Measurements from ENCODE around the gene LEMD2. TPM values are rescaled to one million over a fixed set of nuclear protein-coding genes. Genes with fewer than 3 reads are reported as not detected.

LEMD2 gene
- total RNA-seq, 5 donors from 2014 or later (not counting 1 experiment from before 2014, with no cell fraction given): 115 to 125 (median 118) TPM

- CTCF ChIA-PET: no interaction called here
Measured at GRCh38 chr6:33813246-33813904, 24.4 kb upstream of the LEMD2 start.

GRCh38 chr6:33812669-33813068 is 23.7 kb upstream of the LEMD2 start:
- H3K27ac ChIP-seq (ENCODE audit: low read length): no peak overlapping the region
- WGBS (ENCODE audit: insufficient coverage): 45% methylated on average over 4 of the region's 11 CpGs
- H3K4me1 ChIP-seq (ENCODE audit: control insufficient read depth in 1 of 2, extremely low read depth in 1 of 2, insufficient read depth in 2 of 2, low read length in 2 of 2): peaks cover 3 to 8% of the 10 kb centered on the region in 2 experiments
- H3K27ac Mint-ChIP-seq: no peak overlapping the region
- H3K27me3 ChIP-seq (replicated peaks in 1 of 2; ENCODE audit: control insufficient read depth in 2 of 2, extremely low read depth in 1 of 2, insufficient read depth in 2 of 2, low read length in 1 of 2): peaks cover 4 to 72% of the 10 kb centered on the region in 2 experiments
- ATAC-seq (replicated peaks in 1 of 4) (no peak), DNase-seq (peak in 23 of 35 experiments; percentile 2 to 51 (median 17))
- no peaks in the 10 kb centered on the region for H3K36me3 ChIP-seq (ENCODE audit: control insufficient read depth in 2 of 2, extremely low read depth in 1 of 2, insufficient read depth in 1 of 2, low read length in 1 of 2)
- H3K36me3 Mint-ChIP-seq: no peaks in the 10 kb centered on the region
- CTCF ChIA-PET: no interaction called here
- POLR2A ChIA-PET: no interaction called here
- H3K4me3 ChIP-seq (ENCODE audit: control insufficient read depth in 1 of 2, extremely low read depth in 1 of 2, low read length in 1 of 2): no peak overlapping the region
- H3K4me3 Mint-ChIP-seq: no peak overlapping the region
- no peaks in the 10 kb centered on the region for H3K9me3 Mint-ChIP-seq
- H3K4me1 Mint-ChIP-seq: peaks cover 11 to 16% (median 15%) of the 10 kb centered on the region in 3 donors
- no peaks in the 10 kb centered on the region for H3K9me3 ChIP-seq
- H3K27me3 Mint-ChIP-seq: peaks cover 48 to 67% of the 10 kb centered on the region in 2 donors

More at GRCh38 chr6:33813246-33813904, 24.4 kb upstream of the LEMD2 start:
- H3K4me3 Mint-ChIP-seq: no peak overlapping the region
- peaks cover 2 to 67% of the 10 kb centered on the region in 2 experiments for H3K27me3 ChIP-seq (replicated peaks in 1 of 2; ENCODE audit: control insufficient read depth in 2 of 2, extremely low read depth in 1 of 2, insufficient read depth in 2 of 2, low read length in 1 of 2)
- no peaks in the 10 kb centered on the region for H3K9me3 ChIP-seq
- H3K9me3 Mint-ChIP-seq: no peaks in the 10 kb centered on the region
- no peaks in the 10 kb centered on the region for H3K36me3 ChIP-seq (ENCODE audit: control insufficient read depth in 2 of 2, extremely low read depth in 1 of 2, insufficient read depth in 1 of 2, low read length in 1 of 2)
- POLR2A ChIA-PET: no interaction called here
- peaks cover 0 to 1% of the 10 kb centered on the region in 2 experiments for H3K4me1 ChIP-seq (ENCODE audit: control insufficient read depth in 1 of 2, extremely low read depth in 1 of 2, insufficient read depth in 2 of 2, low read length in 2 of 2)
- DNase-seq: no peak
- H3K27me3 Mint-ChIP-seq: peaks cover 41 to 60% of the 10 kb centered on the region in 2 donors
- ATAC-seq (replicated peaks in 1 of 4): no peak
- H3K4me1 Mint-ChIP-seq: peaks cover 4 to 9% (median 8%) of the 10 kb centered on the region in 3 donors
- H3K4me3 ChIP-seq (ENCODE audit: control insufficient read depth in 1 of 2, extremely low read depth in 1 of 2, low read length in 1 of 2): no peak overlapping the region
- no peaks in the 10 kb centered on the region for H3K36me3 Mint-ChIP-seq
- no peak overlapping the region for H3K27ac ChIP-seq (ENCODE audit: low read length)
- no peak overlapping the region for H3K27ac Mint-ChIP-seq
- 74% methylated on average over 13 of the region's 16 CpGs for WGBS (ENCODE audit: insufficient coverage)

GRCh38 chr6:33809594-33809993 is 20.7 kb upstream of the LEMD2 start:
- CTCF ChIA-PET: no interaction called here
- no peak for ATAC-seq (replicated peaks in 1 of 4)
- peaks cover 43 to 58% of the 10 kb centered on the region in 2 donors for H3K27me3 Mint-ChIP-seq
- 80% methylated on average over 1 of the region's 2 CpGs for WGBS (ENCODE audit: insufficient coverage)
- no peaks in the 10 kb centered on the region for H3K9me3 ChIP-seq
- DNase-seq: no peak
- H3K36me3 Mint-ChIP-seq: no peaks in the 10 kb centered on the region
- H3K4me3 Mint-ChIP-seq: no peak overlapping the region
- peaks cover 4 to 61% of the 10 kb centered on the region in 2 experiments for H3K27me3 ChIP-seq (replicated peaks in 1 of 2; ENCODE audit: control insufficient read depth in 2 of 2, extremely low read depth in 1 of 2, insufficient read depth in 2 of 2, low read length in 1 of 2)
- no peaks in the 10 kb centered on the region for H3K36me3 ChIP-seq (ENCODE audit: control insufficient read depth in 2 of 2, extremely low read depth in 1 of 2, insufficient read depth in 1 of 2, low read length in 1 of 2)
- H3K4me1 ChIP-seq (ENCODE audit: control insufficient read depth in 1 of 2, extremely low read depth in 1 of 2, insufficient read depth in 2 of 2, low read length in 2 of 2): peaks cover 3 to 14% of the 10 kb centered on the region in 2 experiments
- peaks cover 19 to 27% (median 20%) of the 10 kb centered on the region in 3 donors for H3K4me1 Mint-ChIP-seq
- no peak overlapping the region for H3K27ac ChIP-seq (ENCODE audit: low read length)
- H3K27ac Mint-ChIP-seq: no peak overlapping the region
- POLR2A ChIA-PET: interaction anchor here in 1 of 2 donors (0.5 kb wide), 1 partner anchor 113 kb away, joined by 6 read pairs; no protein-coding TSS in a partner anchor
- H3K4me3 ChIP-seq (ENCODE audit: control insufficient read depth in 1 of 2, extremely low read depth in 1 of 2, low read length in 1 of 2): no peak overlapping the region
- H3K9me3 Mint-ChIP-seq: no peaks in the 10 kb centered on the region

GRCh38 chr6:33808641-33809180 is 19.8 kb upstream of the LEMD2 start:
- Histone ChIP-seq H3K27ac (ENCODE audit: low read length) (no peak overlapping the region), H3K27me3 (replicated peaks in 1 of 2; ENCODE audit: control insufficient read depth in 2 of 2, extremely low read depth in 1 of 2, insufficient read depth in 2 of 2, low read length in 1 of 2) (peaks cover 4 to 61% of the 10 kb centered on the region in 2 experiments), H3K4me3 (ENCODE audit: control insufficient read depth in 1 of 2, extremely low read depth in 1 of 2, low read length in 1 of 2) (no peak overlapping the region), H3K36me3 (ENCODE audit: control insufficient read depth in 2 of 2, extremely low read depth in 1 of 2, insufficient read depth in 1 of 2, low read length in 1 of 2) (no peaks in the 10 kb centered on the region), H3K9me3 (no peaks in the 10 kb centered on the region), H3K4me1 (ENCODE audit: control insufficient read depth in 1 of 2, extremely low read depth in 1 of 2, insufficient read depth in 2 of 2, low read length in 2 of 2) (peaks cover 3 to 14% of the 10 kb centered on the region in 2 experiments)
- H3K36me3 Mint-ChIP-seq: no peaks in the 10 kb centered on the region
- H3K4me1 Mint-ChIP-seq: peaks cover 19 to 27% (median 20%) of the 10 kb centered on the region in 3 donors
- H3K9me3 Mint-ChIP-seq: no peaks in the 10 kb centered on the region
- H3K4me3 Mint-ChIP-seq: no peak overlapping the region
- CTCF ChIA-PET: no interaction called here
- POLR2A ChIA-PET: no interaction called here
- peaks cover 43 to 52% of the 10 kb centered on the region in 2 donors for H3K27me3 Mint-ChIP-seq
- H3K27ac Mint-ChIP-seq: no peak overlapping the region
- no peak for ATAC-seq (replicated peaks in 1 of 4)
- no peak for DNase-seq
- 100% methylated on average over 1 of the region's 8 CpGs for WGBS (ENCODE audit: insufficient coverage)

- H3K27me3 ChIP-seq (replicated peaks in 1 of 2; ENCODE audit: control insufficient read depth in 2 of 2, extremely low read depth in 1 of 2, insufficient read depth in 2 of 2, low read length in 1 of 2): peaks cover 4 to 58% of the 10 kb centered on the region in 2 experiments
- no peaks in the 10 kb centered on the region for H3K36me3 ChIP-seq (ENCODE audit: control insufficient read depth in 2 of 2, extremely low read depth in 1 of 2, insufficient read depth in 1 of 2, low read length in 1 of 2)
- CTCF ChIA-PET: interaction anchor here in 1 of 2 donors (0.6 kb wide), 1 partner anchor 90 kb away, joined by 8 read pairs; no protein-coding TSS in a partner anchor
- no peak for DNase-seq
- ATAC-seq (replicated peaks in 1 of 4): no peak
- Mint-ChIP-seq H3K27ac (peak overlapping the region in 1 of 2 donors; percentile 55), H3K36me3 (no peaks in the 10 kb centered on the region), H3K4me1 (peaks cover 19 to 27% (median 20%) of the 10 kb centered on the region in 3 donors), H3K9me3 (no peaks in the 10 kb centered on the region), H3K4me3 (peak overlapping the region in 1 of 3 donors; percentile 51), H3K27me3 (peaks cover 40 to 45% of the 10 kb centered on the region in 2 donors)
- peaks cover 3 to 14% of the 10 kb centered on the region in 2 experiments for H3K4me1 ChIP-seq (ENCODE audit: control insufficient read depth in 1 of 2, extremely low read depth in 1 of 2, insufficient read depth in 2 of 2, low read length in 2 of 2)
- POLR2A ChIA-PET: no interaction called here
- no peak overlapping the region for H3K27ac ChIP-seq (ENCODE audit: low read length)
- no peaks in the 10 kb centered on the region for H3K9me3 ChIP-seq
- H3K4me3 ChIP-seq (ENCODE audit: control insufficient read depth in 1 of 2, extremely low read depth in 1 of 2, low read length in 1 of 2): no peak overlapping the region
- 7% methylated on average over 4 of the region's 6 CpGs for WGBS (ENCODE audit: insufficient coverage)
Measured at GRCh38 chr6:33807606-33808005, 18.7 kb upstream of the LEMD2 start.

- peaks cover 36 to 40% of the 10 kb centered on the region in 2 donors for H3K27me3 Mint-ChIP-seq
- H3K36me3 Mint-ChIP-seq: no peaks in the 10 kb centered on the region
- no peak overlapping the region for H3K4me3 ChIP-seq (ENCODE audit: control insufficient read depth in 1 of 2, extremely low read depth in 1 of 2, low read length in 1 of 2)
- ChIA-PET CTCF (no interaction called here), POLR2A (no interaction called here)
- H3K27ac ChIP-seq (ENCODE audit: low read length): no peak overlapping the region
- DNase-seq (no peak), ATAC-seq (replicated peaks in 1 of 4) (no peak)
- H3K4me1 Mint-ChIP-seq: peaks cover 19 to 27% (median 20%) of the 10 kb centered on the region in 3 donors
- H3K27ac Mint-ChIP-seq: no peak overlapping the region
- no peaks in the 10 kb centered on the region for H3K36me3 ChIP-seq (ENCODE audit: control insufficient read depth in 2 of 2, extremely low read depth in 1 of 2, insufficient read depth in 1 of 2, low read length in 1 of 2)
- 82% methylated on average over 9 of the region's 9 CpGs for WGBS (ENCODE audit: insufficient coverage)
- H3K9me3 Mint-ChIP-seq: no peaks in the 10 kb centered on the region
- no peaks in the 10 kb centered on the region for H3K9me3 ChIP-seq
- H3K4me1 ChIP-seq (ENCODE audit: control insufficient read depth in 1 of 2, extremely low read depth in 1 of 2, insufficient read depth in 2 of 2, low read length in 2 of 2): peaks cover 3 to 14% of the 10 kb centered on the region in 2 experiments
- peaks cover 2 to 59% of the 10 kb centered on the region in 2 experiments for H3K27me3 ChIP-seq (replicated peaks in 1 of 2; ENCODE audit: control insufficient read depth in 2 of 2, extremely low read depth in 1 of 2, insufficient read depth in 2 of 2, low read length in 1 of 2)
- H3K4me3 Mint-ChIP-seq: no peak overlapping the region
Measured at GRCh38 chr6:33806841-33807240, 17.9 kb upstream of the LEMD2 start.

Data from T-cell (primary cell).